ENCODE data around the gene CDC123.

GRCh38 chr10:12251581-12251980 is 55.6 kb downstream of the CDC123 start:
- no peak for TF ChIP-seq CTCF (IDR thresholded peaks at IDR 0.05 in 2 of 3, conservative IDR thresholded peaks at IDR 0.05 in 1 of 3; ENCODE audit: borderline replicate concordance in 1 of 3, insufficient read depth in 1 of 3, low read depth in 2 of 3, low read length in 2 of 3)
- no peak for TF ChIP-seq EZH2 (IDR thresholded peaks at IDR 0.05)
- no peak for TF ChIP-seq ZNF274 (IDR thresholded peaks at IDR 0.05; ENCODE audit: low read depth, low read length)
- no peak for TF ChIP-seq EZH2phosphoT487 (IDR thresholded peaks at IDR 0.05; ENCODE audit: borderline replicate concordance)
- no peak for TF ChIP-seq POLR2A (IDR thresholded peaks at IDR 0.05; ENCODE audit: borderline replicate concordance, extremely low read depth, insufficient read depth, insufficient read length)
- TF ChIP-seq SIN3A (IDR thresholded peaks at IDR 0.05; ENCODE audit: low read depth) = no peak
- TF ChIP-seq TCF7L2 (IDR thresholded peaks at IDR 0.05; ENCODE audit: borderline replicate concordance, extremely low read depth, insufficient read depth, insufficient read length) = no peak
- no peak for TF ChIP-seq YY1 (IDR thresholded peaks at IDR 0.05; ENCODE audit: extremely low read depth, insufficient replicate concordance, low read depth, low read length)
- no peak for TF ChIP-seq ZBTB33 (IDR thresholded peaks at IDR 0.05; ENCODE audit: extremely low read depth, insufficient replicate concordance, low read length)

Data from HCT116 (cell line).